Kasumi-1 (cell line): ENCODE measurements around the gene SETD3.

Source experiments
- DNase-seq, 2 experiments: peaks; one replicate each; lab custom pipeline; 2025; lab: John Stamatoyannopoulos, UW

Gene SETD3

DNA sequence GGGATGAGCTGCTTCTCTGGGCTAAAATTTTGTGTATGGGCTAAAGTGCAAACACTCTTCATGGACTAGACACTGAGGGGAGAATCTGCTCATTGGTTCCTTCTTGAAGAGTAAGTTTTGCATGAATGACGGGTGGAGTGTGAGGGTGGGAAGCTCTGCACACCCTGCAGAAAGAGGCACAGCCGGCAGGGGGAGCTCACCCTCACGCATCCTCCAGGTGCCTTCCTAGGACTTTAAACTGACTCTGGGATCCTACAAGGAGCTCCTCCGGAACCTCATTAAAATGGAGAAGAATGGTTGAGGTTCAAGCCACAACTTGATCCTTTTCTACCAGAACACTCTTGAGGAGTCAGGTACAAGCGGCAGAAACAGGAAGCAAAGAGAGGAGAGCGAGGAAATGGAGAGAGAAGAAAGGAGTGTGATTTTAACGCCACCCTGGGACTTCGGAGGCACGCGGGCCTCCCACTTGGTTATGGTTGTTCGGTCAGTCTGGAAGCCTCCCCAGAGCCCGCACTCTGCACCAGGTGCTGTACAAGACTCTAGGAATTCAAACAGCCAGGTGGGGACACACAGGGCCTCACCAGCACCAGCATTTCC, 87.5 kb downstream of the SETD3 start:
- peak; percentile 37 to 65 for DNase-seq

DNA sequence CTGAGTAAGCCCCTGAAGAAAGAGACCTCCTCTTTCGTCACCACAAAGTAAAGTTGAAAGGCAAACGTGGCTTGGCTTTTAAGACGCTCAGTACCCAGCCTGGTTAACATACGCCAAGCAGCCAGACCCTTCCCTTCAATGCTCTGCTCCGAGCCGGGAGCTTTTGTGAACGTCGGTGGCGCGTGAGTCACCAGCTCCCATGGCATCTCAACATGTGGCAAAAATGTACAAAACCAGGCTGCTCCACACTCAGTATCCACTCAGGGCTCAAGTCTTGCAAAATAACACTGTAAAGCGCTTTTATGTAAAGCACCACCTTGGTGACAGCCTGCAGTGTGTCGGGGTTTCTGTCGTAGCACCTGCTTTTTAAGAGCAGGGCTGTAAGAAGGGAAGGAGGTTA, 89.0 kb downstream of the SETD3 start:
- DNase-seq: no peak

DNA sequence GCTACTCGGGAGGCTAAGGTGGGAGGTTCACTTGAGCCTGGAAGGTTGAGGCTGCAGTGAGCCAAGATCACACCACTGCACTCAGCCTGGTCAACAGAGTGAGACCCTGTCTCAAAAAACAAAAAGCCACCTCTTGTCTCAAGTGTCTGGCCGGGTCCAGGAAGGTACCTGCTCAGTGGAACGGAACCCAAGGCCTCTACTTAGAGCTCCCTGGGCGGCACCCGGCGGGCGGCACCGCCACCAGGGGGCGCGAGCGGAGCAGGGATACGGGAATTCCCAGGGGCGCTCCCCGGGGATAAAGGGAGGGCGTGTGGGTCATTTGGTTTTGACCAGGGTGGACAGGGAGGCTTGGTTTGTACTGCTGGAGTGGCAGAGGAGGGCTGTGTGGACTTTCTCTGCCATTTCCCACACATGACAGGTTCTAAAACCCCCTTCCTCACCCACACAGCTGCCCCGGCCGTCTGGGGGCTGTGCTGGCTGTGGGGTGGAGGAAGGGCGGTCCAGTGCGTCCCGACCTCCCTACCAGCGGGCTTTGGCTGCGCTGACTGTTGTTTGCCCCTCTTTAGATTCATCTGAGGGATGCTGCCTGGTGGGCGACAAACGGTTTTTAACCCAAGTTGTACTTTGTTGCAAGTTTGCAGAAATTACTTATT, 91.4 kb downstream of the SETD3 start:
- DNase-seq: peak in 1 of 2 experiments; percentile 22

DNA sequence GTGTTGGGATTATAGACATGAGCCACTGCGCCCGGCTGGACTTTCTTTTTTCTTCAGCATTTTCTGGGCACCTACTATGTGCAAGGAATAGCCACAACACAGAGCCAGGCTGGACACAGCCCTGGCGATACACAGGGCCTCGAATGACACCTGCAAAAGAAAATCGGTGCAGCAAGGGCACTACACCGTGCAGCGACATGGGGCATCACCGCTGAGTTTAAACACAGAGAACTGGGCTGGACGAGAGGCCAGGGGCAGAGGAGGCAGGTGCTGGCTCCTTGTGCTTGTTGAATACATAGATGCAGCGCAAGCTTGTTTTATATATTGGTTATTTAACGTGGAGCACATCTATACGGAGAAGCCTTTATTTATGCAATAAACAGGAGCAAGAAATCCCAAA, 92.4 kb downstream of the SETD3 start:
- no peak for DNase-seq

DNA sequence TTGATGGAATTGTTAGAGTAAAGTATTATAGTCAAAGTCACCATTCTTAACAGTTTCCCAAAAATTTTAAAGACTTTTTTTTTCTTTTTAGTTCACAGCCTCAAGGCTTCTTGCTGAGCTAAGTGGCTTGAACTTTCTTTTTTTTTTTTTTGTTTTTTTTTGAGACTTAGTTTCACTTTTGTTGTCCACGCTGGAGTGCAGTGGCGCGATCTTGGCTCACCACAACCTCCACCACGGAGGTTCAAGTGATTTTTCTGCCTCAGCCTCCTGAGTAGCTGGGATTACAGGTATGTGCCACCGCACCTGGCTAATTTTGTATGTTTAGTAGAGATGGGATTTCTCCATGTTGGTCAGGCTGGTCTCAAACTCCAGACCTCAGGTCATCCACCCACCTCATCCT, 92.8 kb downstream of the SETD3 start:
- no peak for DNase-seq

DNA sequence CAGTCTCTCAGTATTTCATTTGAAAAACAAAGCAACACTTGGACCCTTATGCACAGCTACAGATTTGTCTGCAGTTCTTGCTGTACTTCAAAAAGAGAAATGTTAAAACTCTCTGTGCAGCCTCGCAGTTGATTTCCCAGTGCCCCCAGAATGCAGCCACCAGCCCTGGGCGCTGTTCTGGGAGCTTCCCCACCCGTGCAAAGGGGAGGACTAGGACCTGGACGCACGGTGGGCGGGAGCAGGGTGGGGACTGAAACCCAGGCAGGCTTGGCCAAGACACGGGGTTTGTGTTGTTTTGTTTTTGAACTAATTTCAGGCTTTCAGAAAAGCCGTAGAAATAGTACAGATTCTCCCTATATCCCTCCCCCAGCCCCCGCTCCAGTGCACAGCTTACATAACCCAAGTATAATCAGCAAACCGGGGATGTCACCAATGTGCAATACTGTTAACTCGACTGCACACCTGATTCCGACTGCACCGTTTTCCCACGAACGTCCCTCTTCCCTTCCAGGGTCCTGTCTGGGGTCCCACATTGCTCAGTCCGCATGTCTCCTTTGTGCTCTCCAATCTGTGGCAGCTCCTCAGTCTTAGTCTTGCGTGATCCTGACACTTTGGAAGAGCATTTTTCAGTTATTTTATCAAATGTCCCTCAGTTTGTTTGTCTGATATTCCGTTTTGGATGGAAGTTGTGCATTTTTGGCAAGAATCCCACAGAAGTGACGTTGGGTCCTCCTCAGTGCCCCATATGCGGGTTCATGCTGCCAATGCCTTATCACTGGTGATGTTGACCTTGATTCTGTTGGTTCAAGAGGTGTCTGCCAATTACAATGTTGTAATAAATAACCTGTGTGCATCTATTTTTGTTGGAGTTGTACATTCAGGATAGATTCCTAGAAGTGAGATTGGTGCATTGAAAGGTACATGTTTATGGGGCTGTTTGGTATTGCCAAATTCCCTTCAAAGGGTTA, 95.9 kb downstream of the SETD3 start:
- DNase-seq: no peak

DNA sequence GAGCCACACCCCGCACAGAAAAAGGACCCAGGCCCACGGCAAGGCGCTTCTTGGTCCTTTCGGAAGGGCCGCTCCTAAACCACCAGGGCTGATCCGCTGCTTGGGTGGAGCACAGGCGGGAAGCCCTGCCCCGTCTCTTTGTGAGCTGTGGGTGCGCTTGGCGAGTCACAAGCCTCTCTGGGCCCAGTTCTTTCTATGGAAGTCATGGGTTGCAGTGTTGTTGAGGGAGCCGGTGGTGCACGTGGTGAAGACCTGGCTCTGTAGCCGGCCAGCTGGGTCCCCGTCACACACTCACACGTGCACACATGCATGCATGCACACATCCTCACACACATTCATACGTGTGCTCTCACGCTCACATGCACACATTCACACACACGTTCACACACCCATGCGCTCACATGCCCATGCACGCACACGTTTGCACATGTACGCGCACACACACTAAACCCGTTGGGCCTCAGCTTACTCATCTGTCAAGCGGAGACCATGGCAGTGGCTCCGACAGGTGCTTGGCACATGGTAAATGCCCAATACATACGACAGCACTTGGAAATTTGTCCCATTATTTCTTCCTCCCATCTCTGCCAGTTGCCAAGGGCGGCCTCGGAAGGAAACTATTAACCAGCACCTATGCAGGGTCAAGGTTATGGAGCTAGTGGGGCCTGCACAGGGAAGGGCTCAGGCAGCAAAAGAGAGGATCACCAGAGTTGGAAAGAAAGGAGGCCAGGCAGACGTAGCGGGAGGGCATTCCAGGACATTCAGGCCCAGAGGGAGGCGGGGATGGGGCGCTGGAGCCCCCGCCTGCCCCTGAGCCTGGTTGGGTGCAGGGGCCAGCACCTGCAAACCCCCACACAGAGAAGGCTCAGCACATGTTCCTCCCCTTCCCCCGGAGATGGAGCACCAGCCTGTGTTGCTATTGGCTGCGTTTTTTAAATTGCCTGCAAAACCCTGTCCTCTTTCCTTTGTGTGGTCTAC, 96.9 kb downstream of the SETD3 start:
- no peak for DNase-seq

DNA sequence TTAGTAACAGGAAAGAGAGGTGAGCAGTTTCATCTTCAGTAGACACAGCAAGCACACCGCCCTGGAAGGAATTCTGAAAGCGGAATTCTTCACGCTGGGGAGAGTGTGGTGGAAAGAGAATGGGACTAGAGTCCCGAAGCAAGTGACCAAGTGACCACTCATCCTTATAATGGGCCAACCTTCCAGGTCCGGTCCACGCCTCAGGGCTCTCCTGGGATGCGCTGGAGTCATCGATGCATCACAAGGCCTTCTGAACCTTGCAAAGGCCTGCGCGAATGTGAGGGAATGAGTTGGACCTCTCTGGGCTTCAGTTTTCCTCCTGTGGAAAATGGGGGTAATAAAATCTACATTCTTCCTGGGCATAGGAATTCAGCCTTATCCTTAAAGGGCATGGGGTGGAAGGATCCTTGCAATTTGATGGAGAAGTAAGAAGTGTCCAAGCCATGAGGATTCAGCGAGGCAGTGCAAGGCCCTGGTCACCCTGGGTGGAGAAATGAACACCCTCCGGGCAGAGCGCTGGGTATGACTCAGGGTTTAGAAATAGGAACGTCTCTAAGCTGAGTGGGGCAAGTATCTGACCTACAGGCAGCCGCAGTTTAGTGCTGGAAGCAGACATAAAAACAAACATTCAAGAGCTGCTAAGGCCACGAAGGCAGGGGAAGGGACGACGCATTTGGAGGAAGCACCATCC, 97.7 kb downstream of the SETD3 start:
- no peak for DNase-seq

DNA sequence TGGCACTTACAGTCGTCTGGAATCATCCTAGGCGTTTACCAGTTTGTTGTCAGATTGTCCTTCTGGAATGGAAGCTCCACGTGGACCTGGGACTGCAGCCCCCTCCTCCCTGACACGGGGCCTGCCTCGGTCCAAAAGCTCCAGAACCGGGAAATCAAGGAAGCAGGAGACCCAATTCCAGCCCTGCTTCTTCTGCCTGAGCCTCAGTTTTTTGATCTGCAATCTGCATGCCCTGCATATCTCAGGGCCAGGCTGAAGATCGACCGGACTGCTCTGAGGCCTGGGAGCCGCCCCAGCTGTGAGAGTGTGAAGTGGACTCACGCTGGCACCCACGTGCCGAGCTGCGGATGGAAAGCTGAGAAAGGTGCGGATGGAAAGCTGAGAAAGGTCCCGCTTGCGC, 98.6 kb downstream of the SETD3 start:
- DNase-seq: no peak

DNA sequence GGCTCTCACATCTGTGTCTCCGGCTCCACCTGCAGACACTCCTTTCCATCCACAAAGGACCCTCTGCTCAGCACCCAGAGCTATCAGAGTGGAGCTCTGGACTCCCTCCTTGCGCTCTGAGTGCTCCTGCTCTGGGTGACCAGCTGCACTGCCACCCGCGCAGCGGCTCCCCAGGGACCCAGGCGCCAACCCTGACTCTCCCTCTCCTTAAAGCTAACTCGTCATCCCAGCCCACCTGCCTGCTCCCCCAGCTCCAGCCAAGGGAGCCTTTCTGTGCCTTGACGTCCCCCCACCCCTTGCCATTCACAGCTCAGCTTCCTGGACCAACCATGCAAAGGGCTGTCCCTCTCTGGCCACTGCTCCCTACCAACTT, 99.0 kb downstream of the SETD3 start:
- DNase-seq: no peak

DNA sequence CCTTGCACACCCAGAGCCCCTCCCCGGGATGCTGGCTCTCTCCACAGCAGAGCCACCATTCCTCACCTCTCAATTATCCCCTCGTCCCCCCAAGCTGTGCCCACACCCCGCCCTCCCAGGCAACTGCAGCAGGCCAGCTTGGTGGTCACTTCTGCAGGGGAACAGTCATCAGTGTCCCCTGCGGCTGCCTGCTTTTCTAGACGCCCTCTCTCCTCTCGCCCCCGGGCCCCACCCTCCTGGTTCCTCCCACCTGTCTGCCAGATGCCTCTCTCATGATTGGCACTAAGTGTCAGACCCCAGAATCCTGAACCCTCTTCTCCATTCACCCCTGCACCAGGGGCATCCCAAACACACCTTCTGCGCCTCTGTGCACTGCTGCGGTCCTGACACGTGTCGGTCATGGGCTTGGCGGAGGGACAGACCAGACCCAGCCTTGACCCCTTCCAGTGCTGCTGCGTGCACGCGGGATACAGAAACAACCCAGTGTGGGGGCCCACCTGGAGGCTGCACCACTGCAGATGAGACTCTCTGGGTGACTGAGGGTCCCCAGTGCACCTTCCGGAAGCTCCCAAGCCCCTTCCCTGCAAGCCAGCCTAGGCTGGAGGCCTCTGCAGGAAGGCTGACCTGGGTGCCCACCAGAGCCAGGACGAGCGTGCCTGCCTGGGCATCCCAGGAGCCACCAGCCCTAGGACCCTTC, 99.5 kb downstream of the SETD3 start:
- no peak for DNase-seq

DNA sequence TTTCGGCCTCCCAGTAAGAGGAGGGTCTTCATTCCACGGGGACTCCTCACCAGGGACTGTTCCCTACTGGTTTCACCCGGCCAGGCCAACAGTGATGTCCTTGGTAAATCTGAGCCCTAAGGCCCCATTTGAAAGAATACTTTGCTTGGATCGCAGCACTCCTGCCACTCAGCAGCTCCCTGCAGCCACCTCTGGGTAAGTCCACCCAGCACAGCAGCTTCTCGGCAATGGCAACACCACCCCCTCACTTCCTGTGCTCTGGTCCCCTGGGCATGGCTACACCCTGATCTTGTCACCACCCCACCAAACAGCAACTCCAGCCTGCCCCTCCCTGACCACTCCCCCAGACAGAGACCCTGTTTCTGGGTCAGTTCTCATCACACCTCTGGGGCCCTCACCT, 100.3 kb downstream of the SETD3 start:
- DNase-seq: no peak

DNA sequence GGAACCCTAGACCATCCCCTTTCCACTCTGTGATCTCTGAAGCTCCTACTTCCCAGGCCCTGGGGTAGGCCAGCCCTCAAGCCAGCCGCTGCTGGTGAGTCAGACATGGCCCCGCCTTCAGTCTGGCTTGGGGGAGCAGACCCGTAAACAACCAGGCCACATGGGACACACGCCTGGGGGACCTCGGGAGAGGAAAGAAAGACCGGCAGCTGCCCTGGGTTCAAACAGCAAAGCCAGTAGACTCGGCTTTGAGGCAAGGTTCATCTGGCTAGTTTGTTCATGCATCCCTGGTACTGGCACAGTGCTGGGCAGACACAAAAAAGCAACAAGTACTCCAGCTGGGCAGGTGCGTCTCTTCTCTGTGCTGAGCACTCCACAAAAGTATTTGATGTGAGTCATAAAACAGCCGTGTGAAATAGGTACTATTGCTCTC, 101.9 kb downstream of the SETD3 start:
- DNase-seq: no peak

DNA sequence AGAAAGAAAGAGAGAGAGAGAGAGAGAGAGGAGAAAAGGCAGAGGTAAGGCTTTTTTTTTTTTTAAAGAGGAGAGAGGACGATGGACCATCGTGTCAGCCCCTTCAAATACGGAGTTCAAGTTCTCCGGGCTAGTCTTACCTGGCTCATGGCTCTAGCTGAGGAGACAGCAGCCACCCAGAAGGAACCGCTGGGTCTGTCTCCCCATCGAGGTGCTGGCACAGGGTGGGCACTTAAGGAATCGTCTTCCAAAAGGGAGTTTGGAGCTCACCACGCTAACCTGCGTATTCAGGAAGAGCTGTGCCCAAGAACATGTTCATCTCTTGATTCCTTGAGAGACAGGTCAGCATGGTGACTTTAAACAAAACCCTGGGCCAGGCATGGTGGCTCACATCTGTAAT, 102.7 kb downstream of the SETD3 start:
- DNase-seq: no peak

DNA sequence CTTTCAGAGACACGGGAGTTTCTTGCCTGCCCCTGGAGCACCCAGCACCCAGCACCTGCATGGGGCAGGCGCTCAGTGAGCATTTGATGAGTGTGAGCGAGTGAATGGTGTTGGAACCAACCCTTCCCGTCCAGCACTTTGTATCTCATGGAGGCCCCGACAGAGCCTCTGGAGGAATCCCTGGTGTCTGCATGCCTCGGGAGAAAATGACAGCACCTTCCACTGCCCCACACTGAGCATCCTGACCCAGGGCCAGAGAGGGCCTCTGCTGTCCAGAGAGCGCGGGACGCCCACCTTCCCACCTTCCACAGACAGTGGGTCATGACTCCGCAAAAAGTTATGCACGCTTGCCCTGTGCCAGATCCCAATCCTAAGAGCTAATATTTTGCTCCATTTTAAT, 105.7 kb downstream of the SETD3 start:
- DNase-seq: no peak

DNA sequence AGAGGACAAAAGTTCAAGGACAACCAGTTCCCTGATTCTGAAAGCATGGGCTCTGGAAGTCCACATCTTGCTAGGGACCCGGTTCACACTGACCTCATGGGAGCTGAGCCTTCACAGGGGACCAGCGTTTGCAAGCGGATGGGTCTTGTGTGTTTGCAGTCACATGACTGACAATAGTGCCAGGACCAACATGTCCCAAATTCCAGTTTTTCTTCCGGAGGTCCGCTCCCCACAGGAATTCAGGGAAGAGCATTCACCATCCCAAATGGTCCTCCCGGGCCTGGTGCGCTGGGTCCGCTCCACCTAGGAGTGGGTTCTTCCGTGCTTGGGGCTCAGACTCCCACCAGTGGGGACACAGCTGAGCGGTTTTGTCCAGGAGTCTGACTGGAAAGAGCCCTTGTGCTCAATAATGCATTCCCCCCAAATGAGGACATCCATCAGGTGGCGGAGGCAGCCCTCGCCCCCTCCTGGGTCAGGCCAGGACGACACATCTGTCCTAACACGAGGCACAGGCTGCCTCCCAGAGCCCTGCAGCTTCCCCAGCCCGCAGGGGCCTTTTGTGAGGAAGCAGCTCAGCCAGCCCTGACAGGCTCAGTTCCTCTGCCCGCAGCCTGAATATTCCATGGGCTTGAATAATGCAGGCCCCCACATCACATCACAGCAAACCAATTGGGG, 116.9 kb downstream of the SETD3 start:
- DNase-seq: no peak

DNA sequence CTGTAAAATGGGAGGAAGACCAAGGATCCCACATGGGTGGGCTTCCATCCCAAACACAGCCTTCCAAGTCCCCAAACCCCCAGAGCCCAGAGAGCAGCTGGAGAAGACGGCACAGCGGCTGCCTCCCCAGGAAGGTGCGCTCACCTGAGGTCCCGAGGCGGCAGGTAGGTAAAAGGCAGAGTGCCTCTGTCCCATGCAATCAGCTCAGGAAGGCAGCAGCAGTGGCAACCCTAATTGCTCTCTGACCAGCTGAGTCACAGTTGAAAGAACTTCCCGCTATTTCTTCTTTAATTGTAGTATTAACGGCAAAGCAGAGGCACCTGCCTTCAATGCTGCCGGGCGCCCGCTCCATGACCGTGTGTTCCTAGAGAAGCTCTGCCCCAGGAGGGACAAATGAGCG, 117.6 kb downstream of the SETD3 start:
- DNase-seq: no peak

DNA sequence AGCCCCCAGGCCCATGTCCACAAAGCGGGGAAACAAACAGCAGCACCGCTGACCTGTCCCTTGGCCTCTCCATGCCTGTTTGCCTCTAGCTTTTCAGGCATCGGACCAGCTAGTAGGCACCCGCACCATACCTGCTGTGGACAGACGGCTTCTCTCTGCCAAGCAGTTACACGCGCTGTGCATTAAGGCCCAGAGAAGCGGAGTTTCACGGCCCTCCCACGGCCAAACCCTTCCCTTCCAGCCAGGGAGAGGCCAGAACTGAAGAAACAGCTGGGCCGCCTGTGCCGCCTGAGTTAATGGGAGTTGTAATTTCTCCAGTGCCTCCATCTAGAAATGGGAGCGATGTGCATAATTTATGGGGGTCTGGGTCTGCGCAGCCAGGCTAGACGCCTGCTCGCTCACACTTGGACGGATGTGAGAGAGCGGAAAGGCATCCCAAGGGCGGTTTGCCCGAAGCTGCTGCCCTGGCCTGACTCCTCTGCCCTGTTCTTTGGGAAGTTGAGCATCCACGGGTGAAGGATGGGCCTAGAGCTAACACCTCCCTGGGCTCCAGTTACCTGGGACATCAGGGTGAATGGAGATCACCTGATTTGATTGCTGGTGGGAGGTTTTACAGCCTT, 119.0 kb downstream of the SETD3 start:
- DNase-seq: no peak

DNA sequence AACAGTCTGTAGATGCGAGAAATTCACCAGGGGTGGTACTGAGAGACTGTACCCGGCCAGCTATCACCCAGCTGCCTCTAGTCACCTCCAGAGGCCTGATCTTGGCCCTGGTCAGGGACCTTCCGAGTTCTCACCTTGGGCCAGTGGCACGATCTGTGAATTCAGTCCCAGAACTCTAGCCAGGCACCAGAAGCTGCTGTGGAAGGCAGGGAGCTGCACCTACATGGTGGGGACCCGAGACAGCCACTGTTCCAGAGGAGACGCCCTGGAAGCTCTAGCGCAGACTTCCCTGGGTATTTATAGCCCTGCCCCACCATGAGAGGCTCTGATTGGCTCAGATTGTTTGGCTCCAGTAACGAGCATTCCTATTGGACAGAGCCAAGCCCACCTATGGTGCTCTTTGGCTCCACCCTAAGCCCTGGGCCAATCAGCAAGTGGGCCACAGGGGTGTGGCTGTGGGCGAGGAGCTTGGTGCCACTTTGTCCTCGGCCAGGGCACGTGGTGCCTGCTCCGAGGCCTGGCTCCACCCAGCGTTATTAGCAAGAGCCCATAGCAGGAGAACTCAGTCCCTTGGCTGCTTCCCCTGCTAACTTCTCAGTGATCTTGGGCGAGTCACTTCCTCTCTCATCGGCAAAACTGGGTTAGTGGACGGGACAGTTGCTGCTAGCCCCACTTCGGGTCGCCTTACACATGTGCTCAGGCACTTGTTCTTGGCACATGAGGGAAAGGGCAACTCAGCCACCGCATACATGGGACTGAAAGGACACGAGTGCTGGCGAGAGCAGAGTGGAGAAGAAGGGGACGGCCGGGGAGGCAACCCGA, 119.7 kb downstream of the SETD3 start:
- DNase-seq: no peak
